Stimulated activated naive CD8-positive, alpha-beta T cell treated with anti-CD3 and anti-CD28 coated beads, Interleukin-15, Interleukin-2, amounts not matched to agents 100 U/mL and 50 U/mL, for 24 hours (primary cell): ENCODE data around the gene RSAD1.

ENCODE experiments used
- ATAC-seq: fragments of 150-1000 bp; cut with Tn5 transposase; one replicate; pipeline ENCODE4 v1.10.0; 2021
- DNase-seq: peaks from one replicate; pipeline ENCODE4 v3.0.0; 2021

RSAD1 gene

GRCh38 chr17:50519141-50519834 is 40.6 kb downstream of the RSAD1 start:
- DNase-seq: no peak
- no peak for ATAC-seq

- DNase-seq: no peak
- ATAC-seq: no peak
Observed at GRCh38 chr17:50520483-50520882, 41.8 kb downstream of the RSAD1 start.

DNA sequence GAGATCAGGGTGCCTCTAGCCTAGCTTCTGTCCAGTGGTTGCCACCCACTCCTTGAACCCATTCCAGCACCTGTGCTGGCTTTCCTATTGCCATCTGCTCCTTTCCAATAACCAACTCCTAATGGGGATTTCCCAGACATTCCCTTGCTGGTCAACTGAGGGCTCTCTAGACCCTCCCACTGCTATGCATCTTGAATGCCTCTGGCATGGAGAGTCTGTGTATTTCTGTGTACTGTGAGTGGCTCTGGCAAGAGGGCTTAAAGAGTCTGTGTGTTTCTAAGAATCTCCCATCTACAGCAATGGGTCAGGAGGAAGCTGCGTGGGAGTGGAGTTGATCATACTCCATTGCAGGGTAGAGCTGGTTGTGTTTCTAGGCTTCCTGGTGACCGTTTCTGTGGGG is 42.9 kb downstream of the RSAD1 start:
- ATAC-seq: no peak

GRCh38 chr17:50522766-50523165 is 44.1 kb downstream of the RSAD1 start:
- ATAC-seq: no peak
- DNase-seq: no peak

More for the DNA sequence above, 42.9 kb downstream of the RSAD1 start:
- DNase-seq: no peak

DNA sequence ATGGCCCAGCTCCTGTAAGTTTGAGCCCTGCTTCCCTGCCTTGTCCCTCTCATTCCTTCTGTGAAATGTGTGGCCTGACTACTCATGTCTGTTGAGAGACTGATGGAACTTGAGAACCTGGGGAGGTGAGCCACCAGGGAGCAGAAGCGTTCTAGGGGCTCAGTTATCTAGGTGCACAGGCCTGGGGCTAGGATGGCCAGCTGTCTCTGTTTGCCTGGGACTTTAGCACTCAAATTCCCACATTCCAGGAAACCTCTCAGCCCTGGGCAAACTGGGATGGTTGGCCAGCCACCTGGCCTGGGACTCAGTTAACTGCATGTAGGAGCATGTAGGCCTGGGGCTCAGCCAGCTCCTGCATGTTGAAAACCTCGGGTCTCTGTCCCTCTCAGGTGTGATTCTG is 44.5 kb downstream of the RSAD1 start:
- DNase-seq (no peak), ATAC-seq (no peak)

DNA sequence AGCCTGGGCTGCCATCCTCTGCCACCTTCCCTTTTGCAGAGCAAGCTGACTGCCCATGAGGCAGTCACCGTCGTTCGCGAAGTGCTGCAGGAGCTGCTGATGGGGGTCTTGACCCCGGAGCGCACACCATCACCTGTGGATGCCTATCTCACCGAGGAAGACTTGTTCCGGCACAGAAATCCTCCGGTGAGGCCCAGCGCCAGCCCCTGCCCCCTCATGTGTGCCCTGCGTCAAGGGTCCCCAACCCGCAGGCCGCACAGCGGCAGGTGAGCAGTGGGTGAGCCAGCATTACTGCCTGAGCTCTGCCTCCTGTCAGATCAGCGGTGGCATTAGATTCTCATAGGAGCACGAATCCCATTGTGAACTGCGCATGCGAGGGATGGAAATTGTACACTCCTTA is 46.2 kb downstream of the RSAD1 start:
- DNase-seq (no peak), ATAC-seq (no peak)

- DNase-seq (no peak), ATAC-seq (no peak)
Observed at GRCh38 chr17:50527155-50527762, 48.6 kb downstream of the RSAD1 start.

- no peak for ATAC-seq
Observed at GRCh38 chr17:50527949-50528474, 49.4 kb downstream of the RSAD1 start.

DNA sequence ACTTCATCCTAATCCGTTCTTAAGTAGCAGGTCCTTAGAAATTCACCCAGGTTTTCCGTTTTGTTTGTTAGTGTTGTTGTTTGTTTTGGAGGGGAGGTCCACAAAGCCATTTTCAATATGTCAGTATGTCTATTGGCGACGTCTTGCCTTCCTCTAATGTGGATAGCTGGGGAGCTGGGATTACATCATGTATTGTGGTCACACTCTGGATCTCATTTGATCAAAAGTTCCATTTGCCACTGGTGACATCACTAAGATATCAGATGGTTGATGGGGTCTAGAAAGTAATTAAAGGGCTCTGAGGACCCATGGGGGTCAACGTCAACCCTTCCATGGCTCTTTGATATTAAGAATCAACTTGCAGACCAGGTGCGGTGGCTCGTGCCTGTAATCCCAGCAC is 51.2 kb downstream of the RSAD1 start:
- no peak for DNase-seq
- ATAC-seq: no peak

More at GRCh38 chr17:50527949-50528474, 49.4 kb downstream of the RSAD1 start:
- no peak for DNase-seq

- no peak for ATAC-seq
- no peak for DNase-seq
Observed at GRCh38 chr17:50531428-50532025, 52.9 kb downstream of the RSAD1 start.

GRCh38 chr17:50532452-50533024 is 53.9 kb downstream of the RSAD1 start, which contains the start of gene EPN3:
EPN3 (plus strand) TSS chr17:50532735; CDS start chr17:50536557, 3,822 bp downstream.
- ATAC-seq (no peak), DNase-seq (no peak)

DNA sequence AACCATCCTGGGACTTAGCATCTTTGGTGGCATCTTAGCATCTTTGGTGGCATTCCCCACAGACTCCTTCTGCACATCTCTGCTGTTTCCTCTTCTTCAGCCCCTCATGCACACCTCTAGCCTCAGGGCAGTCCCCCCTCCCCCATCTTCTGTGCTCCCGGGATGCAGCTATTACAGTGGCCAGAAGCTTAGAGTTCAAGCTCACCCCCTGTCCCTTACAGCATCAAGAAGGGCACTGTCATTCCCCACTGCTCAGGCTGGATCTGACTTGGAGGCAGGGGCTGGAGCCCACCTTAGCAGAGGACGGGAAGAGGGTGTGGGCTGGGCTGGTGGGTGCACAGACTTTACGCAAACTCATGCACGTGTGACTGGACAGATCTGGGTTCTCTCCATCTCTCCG is 54.5 kb downstream of the RSAD1 start:
- DNase-seq (no peak), ATAC-seq (no peak)

DNA sequence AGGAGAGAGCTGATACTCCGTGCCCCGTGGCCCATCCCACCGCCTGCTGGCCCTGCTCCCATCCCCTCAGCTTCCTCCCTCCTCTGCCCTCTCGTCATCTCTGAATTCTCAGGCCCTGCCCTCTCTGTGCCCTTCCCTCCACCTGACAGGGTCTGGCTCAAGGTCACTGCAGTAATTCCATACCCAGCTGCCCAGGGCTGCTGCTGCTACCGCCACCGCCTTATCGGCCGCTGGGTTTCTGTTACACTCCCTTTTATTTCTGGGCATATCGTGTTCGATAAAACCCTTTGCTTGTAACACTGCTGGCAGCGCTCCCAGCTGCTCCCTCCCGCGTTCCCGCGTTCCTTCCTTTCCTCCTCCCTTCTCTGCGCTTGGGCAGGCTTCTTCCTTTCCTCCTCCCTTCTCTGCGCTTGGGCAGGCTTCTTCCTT is 55.1 kb downstream of the RSAD1 start:
- ATAC-seq (no peak), DNase-seq (no peak)

DNA sequence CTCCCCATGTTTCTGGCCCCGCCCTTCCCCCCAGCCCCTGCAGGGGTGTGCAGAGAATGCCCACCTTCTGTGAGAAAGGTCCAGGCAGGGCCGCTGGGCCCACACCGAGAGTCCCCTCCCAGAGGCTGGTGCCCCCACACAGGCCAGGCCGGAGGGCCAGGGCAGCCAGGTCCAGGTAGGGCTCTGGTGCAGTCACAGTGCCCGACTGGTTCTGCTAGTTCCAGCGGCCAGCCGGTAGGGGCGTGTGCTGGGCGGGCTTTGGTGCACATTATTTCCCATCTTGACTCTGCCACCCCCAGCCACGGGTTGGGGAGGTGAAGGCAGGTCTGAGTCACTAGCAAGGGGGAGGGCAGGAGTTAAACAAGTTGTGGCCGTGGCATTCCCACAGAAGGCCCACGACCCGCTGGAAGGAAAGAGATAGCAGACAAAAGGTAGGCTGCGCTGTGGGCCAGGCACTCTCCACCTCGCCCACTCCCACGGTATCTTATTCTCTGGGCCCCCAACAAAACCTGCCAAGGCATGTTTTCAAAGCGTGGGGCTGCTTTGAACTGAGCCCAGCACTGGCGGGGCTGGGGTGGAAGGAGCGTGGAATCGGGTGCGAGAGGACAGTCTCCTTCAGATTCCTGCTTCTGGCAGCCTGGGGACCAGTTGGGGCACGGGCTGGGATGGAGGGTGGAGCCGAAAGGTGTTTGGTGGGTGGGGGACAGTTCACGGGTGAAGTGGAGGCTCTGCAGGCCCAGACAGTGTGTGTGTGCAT is 55.7 kb downstream of the RSAD1 start:
- peak; percentile 48 for DNase-seq

DNA sequence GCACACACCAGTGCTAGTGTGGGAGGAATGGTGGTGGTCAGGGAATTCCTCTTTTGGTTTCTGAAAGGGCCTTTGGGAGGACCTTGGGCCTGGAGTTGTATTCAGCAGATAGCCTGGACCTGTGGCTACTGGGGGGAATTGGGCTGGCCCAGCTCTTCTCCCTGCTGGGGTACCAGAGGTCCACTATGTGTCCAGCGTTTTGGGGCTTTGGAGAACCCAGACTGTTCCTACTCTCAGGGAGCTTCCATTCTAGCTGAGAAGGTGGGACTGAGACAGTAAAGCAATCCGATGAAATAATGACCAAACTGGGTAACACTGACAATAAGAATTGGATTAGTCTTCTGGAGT is 56.3 kb downstream of the RSAD1 start:
- ATAC-seq (no peak), DNase-seq (no peak)

More for the DNA sequence above, 55.7 kb downstream of the RSAD1 start:
- peak; percentile 48 for ATAC-seq

- DNase-seq (no peak), ATAC-seq (no peak)
Observed at GRCh38 chr17:50535407-50535806, 56.7 kb downstream of the RSAD1 start.
